WTC11 (cell line): ENCODE results near the gene BRD4. TPM values are rescaled to one million over a fixed set of nuclear protein-coding genes. Genes with fewer than 3 reads are reported as not detected.

Experiments
- ATAC-seq: fragments of 200-7000 bp; cut with Tn5 transposase; 2 replicates; pipeline ENCODE4 v1.10.0; 2021; ENCODE audit warnings: mild to moderate bottlenecking, moderate library complexity
- CTCF ChIA-PET: fragments of 300-600 bp; sonication (Branson Sonifier 250); formaldehyde crosslinking; loops from one replicate; lab custom pipeline; 2021; ENCODE audit warnings: antibody characterized with exemption; lab: Charles Lee
- POLR2A ChIA-PET: fragments of 350-600 bp; sonication (Branson Sonifier 250); formaldehyde crosslinking; loops from one replicate; lab custom pipeline; 2021; ENCODE audit warnings: antibody characterized with exemption; lab: Charles Lee
- DNase-seq: peaks from one replicate; pipeline ENCODE4 v3.0.0; 2021; ENCODE audit warnings: low spot score
- H3K27ac Mint-ChIP-seq: 2 replicates; pipeline ENCODE4 v1.8.0; 2021; ENCODE audit warnings: mixed read lengths
- H3K27me3 Mint-ChIP-seq: 2 replicates; pipeline ENCODE4 v1.8.0; 2021; ENCODE audit warnings: low read depth, mild to moderate bottlenecking, moderate library complexity, mixed read lengths
- H3K36me3 Mint-ChIP-seq: 2 replicates; pipeline ENCODE4 v1.8.0; 2021; ENCODE audit warnings: mixed read lengths
- H3K4me1 Mint-ChIP-seq: 2 replicates; pipeline ENCODE4 v1.8.0; 2022; ENCODE audit warnings: mixed read lengths
- H3K4me3 Mint-ChIP-seq: 2 replicates; pipeline ENCODE4 v1.8.0; 2021; ENCODE audit warnings: mild to moderate bottlenecking, moderate library complexity, mixed read lengths
- H3K9me3 Mint-ChIP-seq: 2 replicates; pipeline ENCODE4 v1.8.0; 2021; ENCODE audit warnings: mixed read lengths
- ATF6 ChIP-seq: sonication (generic); formaldehyde crosslinking; IDR thresholded peaks from 2 replicates; pipeline ENCODE4 v1.8.1; 2023; ENCODE audit warnings: mild to moderate bottlenecking, missing genetic modification reagents
- E2F4 ChIP-seq: sonication (generic); formaldehyde crosslinking; IDR thresholded peaks from 2 replicates; pipeline ENCODE4 v1.8.1; 2022; ENCODE audit warnings: low read depth, mild to moderate bottlenecking, moderate library complexity, missing genetic modification reagents, borderline replicate concordance
- E2F5 ChIP-seq: sonication (generic); formaldehyde crosslinking; IDR thresholded peaks from 2 replicates; pipeline ENCODE4 v1.8.1; 2022; ENCODE audit warnings: mild to moderate bottlenecking, moderate library complexity, missing genetic modification reagents
- EMX1 ChIP-seq: fragments of 250-450 bp; sonication (Bioruptor Pico); IDR thresholded peaks from 2 replicates; pipeline ENCODE4 v1.8.0; 2021; ENCODE audit warnings: mild to moderate bottlenecking
- FOXP1 ChIP-seq: sonication (generic); formaldehyde crosslinking; IDR thresholded peaks from 2 replicates; pipeline ENCODE4 v1.8.0; 2022; ENCODE audit warnings: missing genetic modification reagents, mild to moderate bottlenecking, moderate library complexity, borderline replicate concordance
- FOXP4 ChIP-seq: sonication (generic); formaldehyde crosslinking; IDR thresholded peaks from 2 replicates; pipeline ENCODE4 v1.8.0; 2022; ENCODE audit warnings: mild to moderate bottlenecking, missing genetic modification reagents
- MLX ChIP-seq: sonication (generic); formaldehyde crosslinking; IDR thresholded peaks from 2 replicates; pipeline ENCODE4 v1.8.1; 2023; ENCODE audit warnings: mild to moderate bottlenecking, missing genetic modification reagents, moderate library complexity
- PRDM15 ChIP-seq: sonication (generic); formaldehyde crosslinking; IDR thresholded peaks from 2 replicates; pipeline ENCODE4 v1.8.0; 2022; ENCODE audit warnings: missing genetic modification reagents
- PRRX2 ChIP-seq: fragments of 250-450 bp; sonication (Bioruptor Pico); IDR thresholded peaks from 2 replicates; pipeline ENCODE4 v1.8.0; 2021; ENCODE audit warnings: mild to moderate bottlenecking
- SP1 ChIP-seq: sonication (generic); formaldehyde crosslinking; conservative IDR thresholded peaks from 2 replicates; pipeline ENCODE4 v1.8.1; 2022; ENCODE audit warnings: missing genetic modification reagents
- TP53 ChIP-seq: sonication (generic); formaldehyde crosslinking; IDR thresholded peaks from 2 replicates; pipeline ENCODE4 v1.8.1; 2023; ENCODE audit warnings: mild to moderate bottlenecking, missing genetic modification reagents
- USF2 ChIP-seq: sonication (generic); formaldehyde crosslinking; IDR thresholded peaks from 2 replicates; pipeline ENCODE4 v1.8.1; 2023; ENCODE audit warnings: mild to moderate bottlenecking, missing genetic modification reagents, moderate library complexity
- ZNF219 ChIP-seq: sonication (generic); formaldehyde crosslinking; IDR thresholded peaks from 2 replicates; pipeline ENCODE4 v1.8.0; 2023; ENCODE audit warnings: missing genetic modification reagents, mild to moderate bottlenecking, borderline replicate concordance
- ZNF232 ChIP-seq: sonication (generic); formaldehyde crosslinking; IDR thresholded peaks from 2 replicates; pipeline ENCODE4 v1.8.0; 2022; ENCODE audit warnings: mild to moderate bottlenecking, missing genetic modification reagents
- ZNF416 ChIP-seq: fragments of 250-450 bp; sonication (Bioruptor Pico); IDR thresholded peaks from 2 replicates; pipeline ENCODE4 v1.9.0; 2021; ENCODE audit warnings: mild to moderate bottlenecking, inconsistent platforms
- ZNF423 ChIP-seq: fragments of 250-450 bp; sonication (Bioruptor Pico); IDR thresholded peaks from 2 replicates; pipeline ENCODE4 v2.1.2; 2022; ENCODE audit warnings: mild to moderate bottlenecking, moderate library complexity
- total RNA-seq: library from RNA; stranded (reverse); gene quantifications from 3 replicates; pipeline ENCODE4 v1.2.3, GENCODE V29; 2021

Gene BRD4
- total RNA-seq, 1 experiment from 2014 or later, result 128 TPM

- ChIA-PET POLR2A (interaction anchor here (0.6 to 2.2 kb wide), 8 partner anchors 15 to 223 kb away, joined by 3 to 19 read pairs (median 6); partner anchors contain the start of genes AKAP8L and EPHX3), CTCF (interaction anchor here (0.5 to 3.0 kb wide), 33 partner anchors 8 to 409 kb away, joined by 3 to 64 read pairs (median 6); partner anchors contain the start of genes AKAP8, AKAP8L and EPHX3)
- 0 out of 2 replicates have a peak overlapping the region, but pooled peaks have one; percentile 70 for H3K27ac Mint-ChIP-seq
- peaks cover 30% of the 10 kb centered on the region for H3K36me3 Mint-ChIP-seq
- H3K27me3 Mint-ChIP-seq, result no peaks in the 10 kb centered on the region
- ATAC-seq (peak; percentile 58), DNase-seq (peak; percentile 97)
- H3K4me1 Mint-ChIP-seq, result peaks cover 31% of the 10 kb centered on the region
- no peaks in the 10 kb centered on the region for H3K9me3 Mint-ChIP-seq
- TF ChIP-seq E2F5 (0 out of 2 replicates have a peak, but pooled peaks have one; percentile 18), ZNF232 (0 out of 2 replicates have a peak, but pooled peaks have one; percentile 24), SP1 (CRISPR knock-in tag) (peak; percentile 49; the same call in 1 of the 2 replicates), E2F4 (CRISPR knock-in tag) (no peak), FOXP1 (CRISPR knock-in tag) (no peak), EMX1 (no peak), USF2 (CRISPR knock-in tag) (0 out of 2 replicates have a peak, but pooled peaks have one; percentile 19), ZNF416 (peak; percentile 73; the same call in 1 of the 2 replicates), PRDM15 (CRISPR knock-in tag) (peak; percentile 99), FOXP4 (no peak), ZNF423 (peak; percentile 56; the same call in 1 of the 2 replicates), PRRX2 (0 out of 2 replicates have a peak, but pooled peaks have one; percentile 30)
- peak overlapping the region; percentile 77 for H3K4me3 Mint-ChIP-seq
These were observed 136.7 kb downstream of the BRD4 start for GRCh38 chr19:15195371-15196334.

GRCh38 chr19:15194938-15195337 lies 137.4 kb downstream of the BRD4 start:
- Mint-ChIP-seq H3K4me1 (peaks cover 31% of the 10 kb centered on the region), H3K4me3 (peak overlapping the region; percentile 60), H3K9me3 (no peaks in the 10 kb centered on the region), H3K27ac (peak overlapping the region; percentile 71), H3K36me3 (peaks cover 36% of the 10 kb centered on the region), H3K27me3 (no peaks in the 10 kb centered on the region)
- ChIA-PET CTCF (interaction anchor here (0.5 to 3.0 kb wide), 28 partner anchors 8 to 408 kb away, joined by 3 to 64 read pairs (median 6); partner anchors contain the start of genes AKAP8, AKAP8L and EPHX3), POLR2A (interaction anchor here (1.5 to 2.2 kb wide), 3 partner anchors 14 to 39 kb away, joined by 8 to 19 read pairs (median 9); partner anchors contain the start of gene EPHX3)
- DNase-seq (no peak), ATAC-seq (no peak)
- no peak for TF ChIP-seq MLX (CRISPR knock-in tag)
- TF ChIP-seq ATF6 (CRISPR knock-in tag), result no peak
- no peak for TF ChIP-seq ZNF219 (CRISPR knock-in tag)
- TF ChIP-seq TP53 (CRISPR knock-in tag), result no peak
- no peak for TF ChIP-seq PRDM15 (CRISPR knock-in tag)
